T-helper 17 cell (primary cell): Measurements from ENCODE around the gene IZUMO4. TPM values are rescaled to one million over a fixed set of nuclear protein-coding genes. Genes with fewer than 3 reads are reported as not detected.

ENCODE experiments used
- ATAC-seq: fragments of 150-1000 bp; cut with Tn5 transposase; 2 replicates; pipeline ENCODE4 v1.10.0; 2021; ENCODE audit warnings: mild to moderate bottlenecking, moderate library complexity
- DNase-seq, 3 donors: peaks; one replicate each; pipeline versions ENCODE4 v3.0.0 to v3.0.0-alpha.2; 2020 to 2021
- H3K9me3 ChIP-seq: one replicate; pipeline ENCODE4 v1.7.0; 2013; ENCODE audit warnings: low read length, mild to moderate bottlenecking; ENCODE audit not compliant: control insufficient read depth, poor library complexity, severe bottlenecking
- H3K27ac Mint-ChIP-seq: one replicate; pipeline ENCODE4 v1.8.0; 2022; ENCODE audit warnings: mild to moderate bottlenecking, moderate library complexity, mixed read lengths
- H3K27me3 Mint-ChIP-seq: one replicate; pipeline ENCODE4 v1.8.0; 2022; ENCODE audit warnings: mixed read lengths
- H3K36me3 Mint-ChIP-seq: one replicate; pipeline ENCODE4 v1.8.0; 2022; ENCODE audit warnings: low read depth, mixed read lengths
- H3K4me1 Mint-ChIP-seq: one replicate; pipeline ENCODE4 v1.8.0; 2022; ENCODE audit warnings: mild to moderate bottlenecking, mixed read lengths
- H3K4me3 Mint-ChIP-seq: one replicate; pipeline ENCODE4 v1.8.0; 2022; ENCODE audit warnings: mild to moderate bottlenecking, moderate library complexity, mixed read lengths
- total RNA-seq, 4 donors: library from RNA in 2 of 4; stranded (reverse) in 2 of 4; gene quantifications; one replicate each; pipeline ENCODE4 v1.2.3 and lab custom pipeline; 2022 to 2026

IZUMO4 gene
- total RNA-seq, 2 donors from 2014 or later = 12.3 to 19.8 TPM

DNA sequence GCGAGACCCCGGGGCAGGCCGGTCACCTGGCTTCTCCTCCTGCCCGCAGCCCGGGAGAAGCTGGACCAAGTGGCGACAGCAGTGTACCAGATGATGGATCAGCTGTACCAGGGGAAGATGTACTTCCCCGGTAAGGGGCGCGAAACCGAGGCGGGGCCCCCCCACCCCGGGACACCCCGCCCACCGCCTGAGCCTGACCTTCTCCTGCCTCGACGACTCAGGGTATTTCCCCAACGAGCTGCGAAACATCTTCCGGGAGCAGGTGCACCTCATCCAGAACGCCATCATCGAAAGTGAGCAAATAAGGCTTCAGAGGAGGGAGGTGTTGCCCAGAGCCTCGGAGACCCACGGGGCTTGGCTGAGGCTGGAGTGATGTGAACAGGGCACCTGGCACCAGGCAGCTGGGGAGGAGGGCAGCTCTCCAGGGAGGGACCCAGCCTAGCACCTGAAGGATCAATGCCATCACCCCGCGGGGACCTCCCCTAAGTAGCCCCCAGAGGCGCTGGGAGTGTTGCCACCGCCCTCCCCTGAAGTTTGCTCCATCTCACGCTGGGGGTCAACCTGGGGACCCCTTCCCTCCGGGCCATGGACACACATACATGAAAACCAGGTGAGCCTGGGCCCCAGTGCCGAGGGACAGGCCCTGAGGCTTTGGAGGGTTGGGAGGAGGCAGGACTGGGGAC lies 629 bp downstream of the IZUMO4 start:
- peaks cover 4% of the 10 kb centered on the region for H3K36me3 Mint-ChIP-seq
- no peaks in the 10 kb centered on the region for H3K27me3 Mint-ChIP-seq
- peak overlapping the region; percentile 77 for H3K27ac Mint-ChIP-seq
- H3K9me3 ChIP-seq = no peaks in the 10 kb centered on the region
- peak; percentile 25 for ATAC-seq
- H3K4me1 Mint-ChIP-seq = peaks cover 22% of the 10 kb centered on the region
- peak; percentile 42 to 67 (median 58) for DNase-seq
- H3K4me3 Mint-ChIP-seq = peak overlapping the region; percentile 89

- H3K4me3 Mint-ChIP-seq = peak overlapping the region; percentile 89
- ATAC-seq (no peak), DNase-seq (no peak)
- H3K27me3 Mint-ChIP-seq = no peaks in the 10 kb centered on the region
- peak overlapping the region; percentile 77 for H3K27ac Mint-ChIP-seq
- peaks cover 22% of the 10 kb centered on the region for H3K4me1 Mint-ChIP-seq
- H3K36me3 Mint-ChIP-seq = peaks cover 4% of the 10 kb centered on the region
- H3K9me3 ChIP-seq = no peaks in the 10 kb centered on the region
These were observed 1.2 kb downstream of the IZUMO4 start for GRCh38 chr19:2097886-2098327.

GRCh38 chr19:2099054-2099501 lies 2.4 kb downstream of the IZUMO4 start:
- no peak overlapping the region for H3K27ac Mint-ChIP-seq
- no peak for DNase-seq
- no peak overlapping the region for H3K4me3 Mint-ChIP-seq
- no peaks in the 10 kb centered on the region for H3K9me3 ChIP-seq
- ATAC-seq = no peak
- peaks cover 4% of the 10 kb centered on the region for H3K36me3 Mint-ChIP-seq
- H3K4me1 Mint-ChIP-seq = peaks cover 17% of the 10 kb centered on the region
- H3K27me3 Mint-ChIP-seq = no peaks in the 10 kb centered on the region

- no peak for DNase-seq
- no peak overlapping the region for H3K27ac Mint-ChIP-seq
- no peaks in the 10 kb centered on the region for H3K27me3 Mint-ChIP-seq
- H3K4me3 Mint-ChIP-seq = no peak overlapping the region
- H3K4me1 Mint-ChIP-seq = peaks cover 8% of the 10 kb centered on the region
- H3K36me3 Mint-ChIP-seq = peaks cover 4% of the 10 kb centered on the region
- no peaks in the 10 kb centered on the region for H3K9me3 ChIP-seq
- no peak for ATAC-seq
These were observed 3.4 kb downstream of the IZUMO4 start for GRCh38 chr19:2099937-2100718.

GRCh38 chr19:2100719-2101061 lies 4.0 kb downstream of the IZUMO4 start:
- Mint-ChIP-seq H3K4me1 (peaks cover 7% of the 10 kb centered on the region), H3K27ac (no peak overlapping the region), H3K4me3 (no peak overlapping the region), H3K36me3 (peaks cover 4% of the 10 kb centered on the region), H3K27me3 (no peaks in the 10 kb centered on the region)
- ATAC-seq (no peak), DNase-seq (no peak)
- H3K9me3 ChIP-seq = no peaks in the 10 kb centered on the region

- no peak for DNase-seq
- ATAC-seq = no peak
- Mint-ChIP-seq H3K27me3 (no peaks in the 10 kb centered on the region), H3K36me3 (peaks cover 5% of the 10 kb centered on the region), H3K4me3 (no peak overlapping the region), H3K4me1 (peaks cover 7% of the 10 kb centered on the region), H3K27ac (peak overlapping the region; percentile 19)
- no peaks in the 10 kb centered on the region for H3K9me3 ChIP-seq
These were observed 5.0 kb downstream of the IZUMO4 start for GRCh38 chr19:2101417-2102335.

- H3K9me3 ChIP-seq = no peaks in the 10 kb centered on the region
- Mint-ChIP-seq H3K4me3 (no peak overlapping the region), H3K4me1 (peaks cover 4% of the 10 kb centered on the region), H3K27me3 (no peaks in the 10 kb centered on the region), H3K27ac (no peak overlapping the region), H3K36me3 (peaks cover 9% of the 10 kb centered on the region)
- ATAC-seq = no peak
- DNase-seq = no peak
These were observed 6.5 kb downstream of the IZUMO4 start for GRCh38 chr19:2103045-2103707.

- Mint-ChIP-seq H3K36me3 (peaks cover 5% of the 10 kb centered on the region), H3K4me1 (peaks cover 7% of the 10 kb centered on the region), H3K27ac (no peak overlapping the region), H3K4me3 (no peak overlapping the region), H3K27me3 (no peaks in the 10 kb centered on the region)
- no peak for ATAC-seq
- DNase-seq = no peak
- H3K9me3 ChIP-seq = no peaks in the 10 kb centered on the region
These were observed 11.7 kb downstream of the IZUMO4 start for GRCh38 chr19:2108251-2109016.

- ATAC-seq (no peak), DNase-seq (no peak)
- peaks cover 11% of the 10 kb centered on the region for H3K4me1 Mint-ChIP-seq
- no peak overlapping the region for H3K27ac Mint-ChIP-seq
- H3K4me3 Mint-ChIP-seq = no peak overlapping the region
- no peaks in the 10 kb centered on the region for H3K27me3 Mint-ChIP-seq
- no peaks in the 10 kb centered on the region for H3K9me3 ChIP-seq
- H3K36me3 Mint-ChIP-seq = peaks cover 10% of the 10 kb centered on the region
These were observed 12.5 kb downstream of the IZUMO4 start for GRCh38 chr19:2109046-2109864.

DNA sequence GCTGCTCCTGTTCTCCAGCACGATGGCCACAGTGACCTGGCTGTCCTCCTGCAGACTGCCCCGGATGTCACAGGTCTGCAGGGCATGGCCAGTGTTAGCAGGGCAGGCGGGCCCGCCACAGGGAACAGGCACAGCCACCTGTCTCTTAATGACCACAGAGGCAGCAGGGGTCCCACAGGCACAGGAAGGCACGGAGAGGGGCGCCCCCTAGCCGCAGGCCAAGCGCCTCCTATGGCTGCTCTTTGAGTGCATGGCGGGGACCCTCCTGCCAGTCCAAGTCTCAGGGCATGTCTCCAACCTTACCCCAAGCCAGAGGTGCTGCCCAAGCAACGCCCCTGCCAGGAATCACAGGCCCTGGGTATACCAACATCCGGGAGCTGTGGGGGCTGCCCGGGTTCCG lies 14.1 kb downstream of the IZUMO4 start:
- H3K4me1 Mint-ChIP-seq = peaks cover 12% of the 10 kb centered on the region
- H3K4me3 Mint-ChIP-seq = no peak overlapping the region
- DNase-seq (no peak), ATAC-seq (no peak)
- no peak overlapping the region for H3K27ac Mint-ChIP-seq
- H3K27me3 Mint-ChIP-seq = no peaks in the 10 kb centered on the region
- H3K36me3 Mint-ChIP-seq = peaks cover 13% of the 10 kb centered on the region
- H3K9me3 ChIP-seq = no peaks in the 10 kb centered on the region

DNA sequence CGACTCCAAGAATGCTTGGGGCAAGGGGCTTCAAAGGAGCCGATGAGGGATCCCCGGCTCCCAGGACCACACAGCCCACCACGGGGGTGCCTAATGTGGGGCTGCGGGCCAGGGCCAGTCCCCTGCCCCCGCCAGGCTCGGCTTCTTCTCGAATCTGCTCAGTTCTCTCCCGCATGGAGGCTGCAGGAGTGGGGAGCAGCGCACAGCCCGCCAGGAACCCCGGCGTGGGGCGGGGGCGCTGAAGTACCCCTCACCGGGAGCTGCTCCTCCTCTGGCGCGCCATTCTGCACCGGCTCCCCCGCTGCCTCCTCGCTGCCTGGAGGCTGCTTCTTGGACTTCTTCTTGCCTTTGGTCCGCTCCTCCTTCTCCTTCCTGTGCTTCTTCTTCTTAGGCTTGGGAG lies 14.7 kb downstream of the IZUMO4 start:
- DNase-seq (no peak), ATAC-seq (no peak)
- H3K27me3 Mint-ChIP-seq = no peaks in the 10 kb centered on the region
- H3K9me3 ChIP-seq = no peaks in the 10 kb centered on the region
- peaks cover 13% of the 10 kb centered on the region for H3K36me3 Mint-ChIP-seq
- peaks cover 12% of the 10 kb centered on the region for H3K4me1 Mint-ChIP-seq
- no peak overlapping the region for H3K4me3 Mint-ChIP-seq
- H3K27ac Mint-ChIP-seq = peak overlapping the region; percentile 27
